GM12891 (cell line): ENCODE data around the gene CKMT2.

Experiments used
- DNase-seq: peaks from one replicate; pipeline ENCODE4 v3.0.0; 2011; ENCODE audit warnings: low spot score; ENCODE audit not compliant: insufficient read length
- FAIRE-seq: peaks from 2 replicates; lab custom pipeline; 2011; peaks lifted over from hg19 to GRCh38; lab: Jason Lieb, UNC
- PAX5 ChIP-seq: IDR thresholded peaks from 2 replicates; pipeline ENCODE4 v1.6.1; 2011; ENCODE audit warnings: low read length, moderate library complexity, mild to moderate bottlenecking; ENCODE audit not compliant: insufficient read depth, severe bottlenecking
- POLR2A ChIP-seq: IDR thresholded peaks from 2 replicates; pipeline ENCODE4 v1.6.1; 2011; ENCODE audit warnings: low read depth, low read length, control low read depth
- POLR2AphosphoS5 ChIP-seq: IDR thresholded peaks from 2 replicates; pipeline ENCODE4 v1.6.1; 2011; ENCODE audit warnings: low read depth, low read length, control low read depth
- POU2F2 ChIP-seq: IDR thresholded peaks from 2 replicates; pipeline ENCODE4 v1.6.1; 2011; ENCODE audit warnings: low read depth, mild to moderate bottlenecking, control low read depth, low read length, moderate library complexity
- SPI1 ChIP-seq: IDR thresholded peaks from 2 replicates; pipeline ENCODE4 v1.6.1; 2011; ENCODE audit warnings: low read depth, low read length, control low read depth
- TAF1 ChIP-seq: IDR thresholded peaks from 2 replicates; pipeline ENCODE4 v1.6.1; 2011; ENCODE audit warnings: low read depth, low read length, control low read depth

The CKMT2 gene

GRCh38 chr5:81315336-81315735, 82.2 kb downstream of the CKMT2 start:
- no peak for FAIRE-seq
- DNase-seq = no peak

GRCh38 chr5:81315830-81316229, 82.7 kb downstream of the CKMT2 start:
- FAIRE-seq = no peak
- TF ChIP-seq POLR2A (no peak), POU2F2 (no peak), PAX5 (no peak), POLR2AphosphoS5 (no peak), TAF1 (no peak), SPI1 (no peak)
- DNase-seq = no peak

More at GRCh38 chr5:81315336-81315735, 82.2 kb downstream of the CKMT2 start:
- no peak for TF ChIP-seq TAF1
- TF ChIP-seq SPI1 = no peak
- TF ChIP-seq PAX5 = no peak
- no peak for TF ChIP-seq POLR2A
- TF ChIP-seq POLR2AphosphoS5 = no peak
- no peak for TF ChIP-seq POU2F2
